ENCODE results near the gene CDC42EP3. TPM values are rescaled to one million over a fixed set of nuclear protein-coding genes. Genes with fewer than 3 reads are reported as not detected.
A peak's percentile ranks its signal among the peaks of the same experiment; 100 is the strongest.

Gene CDC42EP3
- total RNA-seq, 2 donors from 2014 or later, result 7.2 to 37.3 TPM

GRCh38 chr2:37683241-37683640, 11.8 kb upstream of the CDC42EP3 start:
- Histone ChIP-seq H3K27me3 (no peaks in the 10 kb centered on the region), H3K27ac (no peak overlapping the region), H3K36me3 (no peaks in the 10 kb centered on the region), H3K9ac (ENCODE audit: low read depth in 2 of 2, low read length in 2 of 2) (no peak overlapping the region), H3K4me3 (no peak overlapping the region), H3K4me1 (no peaks in the 10 kb centered on the region), H3K9me3 (no peaks in the 10 kb centered on the region)
- no peak for TF ChIP-seq CTCF (IDR thresholded peaks at IDR 0.05)
- DNase-seq, result no peak
- intact Hi-C loops (cut with DNase I), result no loop called here

GRCh38 chr2:37682473-37682872, 11.0 kb upstream of the CDC42EP3 start:
- no peaks in the 10 kb centered on the region for H3K36me3 ChIP-seq
- intact Hi-C loops (cut with DNase I), result no loop called here
- no peaks in the 10 kb centered on the region for H3K27me3 ChIP-seq
- no peak overlapping the region for H3K9ac ChIP-seq (ENCODE audit: low read depth in 2 of 2, low read length in 2 of 2)
- H3K4me1 ChIP-seq, result no peaks in the 10 kb centered on the region
- DNase-seq, result no peak
- H3K9me3 ChIP-seq, result no peaks in the 10 kb centered on the region
- TF ChIP-seq CTCF (IDR thresholded peaks at IDR 0.05), result no peak
- H3K27ac ChIP-seq, result no peak overlapping the region
- H3K4me3 ChIP-seq, result no peak overlapping the region

- no peaks in the 10 kb centered on the region for H3K27me3 ChIP-seq
- no peak overlapping the region for H3K4me3 ChIP-seq
- no peak for TF ChIP-seq CTCF (IDR thresholded peaks at IDR 0.05)
- H3K27ac ChIP-seq, result no peak overlapping the region
- intact Hi-C loops (cut with DNase I), result no loop called here
- no peaks in the 10 kb centered on the region for H3K4me1 ChIP-seq
- no peak for DNase-seq
- H3K36me3 ChIP-seq, result no peaks in the 10 kb centered on the region
- H3K9ac ChIP-seq (ENCODE audit: low read depth in 2 of 2, low read length in 2 of 2), result no peak overlapping the region
- H3K9me3 ChIP-seq, result no peaks in the 10 kb centered on the region
Observed at GRCh38 chr2:37681587-37681986, 10.1 kb upstream of the CDC42EP3 start.

GRCh38 chr2:37679072-37679695, 7.7 kb upstream of the CDC42EP3 start:
- H3K4me3 ChIP-seq, result no peak overlapping the region
- H3K9ac ChIP-seq (ENCODE audit: low read depth in 2 of 2, low read length in 2 of 2), result no peak overlapping the region
- H3K36me3 ChIP-seq, result no peaks in the 10 kb centered on the region
- peak; percentile 37 for DNase-seq
- H3K9me3 ChIP-seq, result no peaks in the 10 kb centered on the region
- H3K27ac ChIP-seq, result peak overlapping the region; percentile 34
- intact Hi-C loops (cut with DNase I), result loop anchor here (10.0 kb wide), 1 partner anchor 264 kb away; no protein-coding TSS in a partner anchor
- no peaks in the 10 kb centered on the region for H3K27me3 ChIP-seq
- no peaks in the 10 kb centered on the region for H3K4me1 ChIP-seq
- no peak for TF ChIP-seq CTCF (IDR thresholded peaks at IDR 0.05)

GRCh38 chr2:37676274-37676673, 4.8 kb upstream of the CDC42EP3 start:
- Histone ChIP-seq H3K27ac (no peak overlapping the region), H3K4me3 (no peak overlapping the region), H3K27me3 (no peaks in the 10 kb centered on the region), H3K9me3 (no peaks in the 10 kb centered on the region), H3K4me1 (no peaks in the 10 kb centered on the region), H3K9ac (ENCODE audit: low read depth in 2 of 2, low read length in 2 of 2) (no peak overlapping the region), H3K36me3 (no peaks in the 10 kb centered on the region)
- intact Hi-C loops (cut with DNase I), result loop anchor here (10.0 kb wide), 1 partner anchor 261 kb away; no protein-coding TSS in a partner anchor
- no peak for DNase-seq
- TF ChIP-seq CTCF (IDR thresholded peaks at IDR 0.05), result no peak
